ENCODE data around the gene ZSCAN16. TPM values are rescaled to one million over a fixed set of nuclear protein-coding genes. Genes with fewer than 3 reads are reported as not detected.

Gene ZSCAN16
- 4.0 to 5.2 TPM (median 4.9 TPM) in 5 replicates for total RNA-seq (2022; extraction: Qiagen RNA extraction; ENCODE audit: low read depth)

DNA sequence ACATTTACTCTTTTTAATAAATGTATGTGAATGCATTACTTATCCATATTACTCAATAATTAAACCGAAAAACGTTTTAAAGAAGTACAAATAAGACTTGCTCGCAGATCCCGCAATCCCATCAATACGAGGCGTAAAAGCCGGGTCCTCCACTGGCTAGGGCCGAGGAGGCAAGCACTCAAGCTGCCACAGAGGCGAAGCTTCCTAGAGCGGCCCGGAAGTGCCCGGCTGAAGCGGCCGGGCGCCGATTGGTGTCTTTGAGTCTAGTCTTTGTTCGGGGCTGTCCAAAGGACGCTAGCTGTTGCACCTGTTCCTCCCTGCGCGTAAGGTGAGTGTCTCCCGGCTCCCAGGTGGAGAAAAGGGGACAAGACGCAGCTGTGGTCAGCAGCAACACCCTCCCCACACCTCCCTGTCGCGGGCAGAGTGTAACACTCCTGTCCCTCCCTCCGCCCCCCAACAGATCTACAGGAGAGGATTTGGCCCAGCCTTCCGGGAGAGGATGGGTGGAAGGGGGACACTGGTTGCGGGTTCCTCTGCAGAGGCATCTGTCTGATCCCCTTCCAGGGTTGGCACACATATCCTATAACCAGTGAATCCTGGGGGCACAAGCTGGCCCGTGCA, at the start of gene ZSCAN16:
ZSCAN16 (plus strand) TSS at position 260 of the 621 bp plus-strand sequence. CDS start 835 bp downstream, outside the sequence.

DNA sequence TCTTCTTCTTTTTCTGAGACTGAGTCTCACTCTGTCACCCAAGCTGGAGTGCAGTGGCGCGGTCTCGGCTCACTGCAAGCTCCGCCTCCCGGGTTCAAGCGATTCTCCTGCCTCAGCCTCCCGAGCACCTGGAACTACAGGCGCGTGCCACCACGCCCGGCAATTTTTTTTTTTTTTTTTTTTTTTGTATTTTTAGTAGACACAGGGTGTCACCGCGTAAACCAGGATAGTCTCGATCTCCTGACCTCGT, 44.1 kb upstream of the ZSCAN16 start, which contains the start of gene ZNF165:
ZNF165 (plus strand) TSS at position 188 of the 250 bp plus-strand sequence. CDS start 4,913 bp downstream, outside the sequence.

DNA sequence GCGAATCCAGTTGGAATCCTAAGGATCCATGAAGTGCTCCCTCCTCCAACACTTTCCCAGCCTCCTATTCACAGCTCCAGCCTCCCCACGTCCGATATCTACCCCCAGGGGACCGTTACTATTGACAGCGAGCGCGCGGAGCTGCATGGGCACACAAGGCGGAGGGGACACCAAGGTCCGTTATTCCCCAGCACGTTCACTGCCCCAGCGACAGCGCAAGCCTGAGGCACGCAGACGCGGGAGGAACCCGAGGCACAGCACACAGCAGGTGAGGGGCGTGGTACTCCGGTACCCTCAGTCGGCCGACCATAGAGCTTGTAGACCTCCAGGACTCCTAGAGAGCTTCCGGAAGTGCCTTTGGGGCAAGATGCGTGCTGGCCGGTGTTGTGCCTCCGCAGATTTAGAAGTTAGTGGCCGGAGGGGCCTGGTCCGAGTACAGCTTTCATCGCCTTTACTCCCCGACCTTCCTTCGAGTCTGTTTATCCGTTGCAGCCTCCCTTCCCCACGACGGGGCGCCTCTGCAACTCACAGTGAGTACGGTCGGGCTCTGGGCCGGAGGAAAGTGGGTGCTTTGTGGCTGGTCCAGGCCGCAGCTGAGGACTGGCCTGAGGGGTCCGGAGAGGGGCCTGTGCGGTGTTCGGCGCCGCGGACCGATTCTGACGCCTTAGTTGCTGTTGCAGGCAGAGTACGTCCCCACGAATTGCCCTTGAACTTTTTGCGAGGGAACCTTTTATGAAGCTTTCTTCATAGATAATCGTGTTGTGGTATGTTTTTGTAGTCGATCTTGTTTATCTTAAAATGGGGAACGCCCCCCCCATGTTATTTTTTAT, 17.3 kb downstream of the ZSCAN16 start, which contains the start of gene ZKSCAN8:
ZKSCAN8 (plus strand) TSS at position 384 of the 830 bp plus-strand sequence. CDS start 6,525 bp downstream, outside the sequence.

Other genes starting within 250 kb of the ZSCAN16 start
- gene OR2B2, start 212.2 kb upstream of the ZSCAN16 start, total RNA-seq (2022; extraction: Qiagen RNA extraction; ENCODE audit: low read depth) = not detected in 5 replicates
- gene OR2B6, start 167.4 kb upstream of the ZSCAN16 start, total RNA-seq (2022; extraction: Qiagen RNA extraction; ENCODE audit: low read depth) = 0.20 to 0.21 TPM in 2 of 5 replicates, not detected in the others
- 0.96 to 1.4 TPM (median 1.1 TPM) in 5 replicates for gene ZNF165, start 44.0 kb upstream of the ZSCAN16 start, total RNA-seq (2022; extraction: Qiagen RNA extraction; ENCODE audit: low read depth)
- gene ZKSCAN8, start 17.3 kb downstream of the ZSCAN16 start, total RNA-seq (2022; extraction: Qiagen RNA extraction; ENCODE audit: low read depth) = 2.5 to 5.8 TPM (median 5.6 TPM) in 5 replicates
- 5.2 to 8.8 TPM (median 7.4 TPM) in 5 replicates for gene ZSCAN9, start 100.7 kb downstream of the ZSCAN16 start, total RNA-seq (2022; extraction: Qiagen RNA extraction; ENCODE audit: low read depth)
- gene ZKSCAN4, start 127.7 kb downstream of the ZSCAN16 start, total RNA-seq (2022; extraction: Qiagen RNA extraction; ENCODE audit: low read depth) = 2.1 to 3.1 TPM (median 2.6 TPM) in 5 replicates
- not detected in 5 replicates for gene NKAPL, start 134.7 kb downstream of the ZSCAN16 start, total RNA-seq (2022; extraction: Qiagen RNA extraction; ENCODE audit: low read depth)
- gene ZSCAN26, start 142.5 kb downstream of the ZSCAN16 start, total RNA-seq (2022; extraction: Qiagen RNA extraction; ENCODE audit: low read depth) = 4.4 to 7.3 TPM (median 5.3 TPM) in 5 replicates
- 4.2 to 5.6 TPM (median 4.9 TPM) in 5 replicates for gene PGBD1, start 157.0 kb downstream of the ZSCAN16 start, total RNA-seq (2022; extraction: Qiagen RNA extraction; ENCODE audit: low read depth)
- 1.4 to 3.2 TPM (median 2.4 TPM) in 5 replicates for gene ZSCAN31, start 211.5 kb downstream of the ZSCAN16 start, total RNA-seq (2022; extraction: Qiagen RNA extraction; ENCODE audit: low read depth)
- 1.3 to 1.9 TPM (median 1.6 TPM) in 5 replicates for gene ZKSCAN3, start 225.3 kb downstream of the ZSCAN16 start, total RNA-seq (2022; extraction: Qiagen RNA extraction; ENCODE audit: low read depth)

All from A549 treated with RU486 at 1 μM for 4 hours (cell line).